ENCODE results near the gene MYRIP.
"Not testable (repeated sequence)": the region's sequence is repeated elsewhere in the genome, so short reads cannot be mapped to it uniquely, and the experiment has no call there.

Gene MYRIP

GRCh38 chr3:40021338-40021737 lies 211.9 kb downstream of the MYRIP start:
- Histone ChIP-seq H3K27ac (no peak overlapping the region), H3K4me3 (no peak overlapping the region), H3K9me3 (ENCODE audit: low read depth, low read length) (no peaks in the 10 kb centered on the region), H3K36me3 (ENCODE audit: insufficient read depth, low read length) (no peaks in the 10 kb centered on the region), H3K9ac (ENCODE audit: insufficient read length) (no peak overlapping the region)
- DNase-seq (ENCODE audit: low read depth, low spot score): no peak
- no peak for TF ChIP-seq FOXP2 (optimal IDR thresholded peaks at IDR 0.05; ENCODE audit: control extremely low read depth, extremely low read length, insufficient read depth)
- TF ChIP-seq EZH2 (IDR thresholded peaks at IDR 0.05): no peak

- TF ChIP-seq EZH2 (IDR thresholded peaks at IDR 0.05) (no peak), FOXP2 (optimal IDR thresholded peaks at IDR 0.05; ENCODE audit: control extremely low read depth, extremely low read length, insufficient read depth) (no peak), POLR2AphosphoS5 (IDR thresholded peaks at IDR 0.05; ENCODE audit: borderline replicate concordance, low read depth, low read length) (no peak)
- Histone ChIP-seq H3K9me3 (ENCODE audit: low read depth, low read length) (no peaks in the 10 kb centered on the region), H3K4me3 (no peak overlapping the region), H3K27ac (no peak overlapping the region), H3K9ac (ENCODE audit: insufficient read length) (no peak overlapping the region), H3K36me3 (ENCODE audit: insufficient read depth, low read length) (no peaks in the 10 kb centered on the region)
- no peak for DNase-seq (ENCODE audit: low read depth, low spot score)
Observed at GRCh38 chr3:40022297-40022827, 213.0 kb downstream of the MYRIP start.

- no peaks in the 10 kb centered on the region for H3K36me3 ChIP-seq (ENCODE audit: insufficient read depth, low read length)
- no peak overlapping the region for H3K27ac ChIP-seq
- no peak overlapping the region for H3K9ac ChIP-seq (ENCODE audit: insufficient read length)
- H3K4me3 ChIP-seq: no peak overlapping the region
- TF ChIP-seq FOXP2 (optimal IDR thresholded peaks at IDR 0.05; ENCODE audit: control extremely low read depth, extremely low read length, insufficient read depth) (no peak), POLR2AphosphoS5 (IDR thresholded peaks at IDR 0.05; ENCODE audit: borderline replicate concordance, low read depth, low read length) (no peak), EZH2 (IDR thresholded peaks at IDR 0.05) (no peak)
- no peaks in the 10 kb centered on the region for H3K9me3 ChIP-seq (ENCODE audit: low read depth, low read length)
- DNase-seq (ENCODE audit: low read depth, low spot score): no peak
Observed at GRCh38 chr3:40024526-40024925, 215.1 kb downstream of the MYRIP start.

GRCh38 chr3:40025892-40026291 lies 216.5 kb downstream of the MYRIP start:
- H3K27ac ChIP-seq; H3K4me3 ChIP-seq; H3K9ac ChIP-seq (ENCODE audit: insufficient read length); H3K36me3 ChIP-seq (ENCODE audit: insufficient read depth, low read length); DNase-seq (ENCODE audit: low read depth, low spot score); H3K9me3 ChIP-seq (ENCODE audit: low read depth, low read length): not testable (repeated sequence)

GRCh38 chr3:40035177-40035576 lies 225.8 kb downstream of the MYRIP start:
- Histone ChIP-seq H3K36me3 (ENCODE audit: insufficient read depth, low read length) (no peaks in the 10 kb centered on the region), H3K9ac (ENCODE audit: insufficient read length) (no peak overlapping the region), H3K4me3 (no peak overlapping the region), H3K9me3 (ENCODE audit: low read depth, low read length) (no peaks in the 10 kb centered on the region), H3K27ac (no peak overlapping the region)
- TF ChIP-seq POLR2AphosphoS5 (IDR thresholded peaks at IDR 0.05; ENCODE audit: borderline replicate concordance, low read depth, low read length) (no peak), EZH2 (IDR thresholded peaks at IDR 0.05) (no peak), FOXP2 (optimal IDR thresholded peaks at IDR 0.05; ENCODE audit: control extremely low read depth, extremely low read length, insufficient read depth) (no peak)
- no peak for DNase-seq (ENCODE audit: low read depth, low spot score)

- no peak overlapping the region for H3K4me3 ChIP-seq
- H3K27ac ChIP-seq: no peak overlapping the region
- no peaks in the 10 kb centered on the region for H3K9me3 ChIP-seq (ENCODE audit: low read depth, low read length)
- H3K36me3 ChIP-seq (ENCODE audit: insufficient read depth, low read length): no peaks in the 10 kb centered on the region
- TF ChIP-seq FOXP2 (optimal IDR thresholded peaks at IDR 0.05; ENCODE audit: control extremely low read depth, extremely low read length, insufficient read depth) (no peak), POLR2AphosphoS5 (IDR thresholded peaks at IDR 0.05; ENCODE audit: borderline replicate concordance, low read depth, low read length) (no peak), EZH2 (IDR thresholded peaks at IDR 0.05) (no peak)
- no peak overlapping the region for H3K9ac ChIP-seq (ENCODE audit: insufficient read length)
- no peak for DNase-seq (ENCODE audit: low read depth, low spot score)
Observed at GRCh38 chr3:40037582-40037981, 228.2 kb downstream of the MYRIP start.

GRCh38 chr3:40042752-40043443 lies 233.5 kb downstream of the MYRIP start:
- no peaks in the 10 kb centered on the region for H3K9me3 ChIP-seq (ENCODE audit: low read depth, low read length)
- no peak overlapping the region for H3K9ac ChIP-seq (ENCODE audit: insufficient read length)
- H3K4me3 ChIP-seq: no peak overlapping the region
- no peak overlapping the region for H3K27ac ChIP-seq
- TF ChIP-seq POLR2AphosphoS5 (IDR thresholded peaks at IDR 0.05; ENCODE audit: borderline replicate concordance, low read depth, low read length) (no peak), FOXP2 (optimal IDR thresholded peaks at IDR 0.05; ENCODE audit: control extremely low read depth, extremely low read length, insufficient read depth) (no peak), EZH2 (IDR thresholded peaks at IDR 0.05) (no peak)
- no peaks in the 10 kb centered on the region for H3K36me3 ChIP-seq (ENCODE audit: insufficient read depth, low read length)
- no peak for DNase-seq (ENCODE audit: low read depth, low spot score)

- TF ChIP-seq POLR2AphosphoS5 (IDR thresholded peaks at IDR 0.05; ENCODE audit: borderline replicate concordance, low read depth, low read length) (no peak), FOXP2 (optimal IDR thresholded peaks at IDR 0.05; ENCODE audit: control extremely low read depth, extremely low read length, insufficient read depth) (no peak), EZH2 (IDR thresholded peaks at IDR 0.05) (no peak)
- DNase-seq (ENCODE audit: low read depth, low spot score): no peak
Observed at GRCh38 chr3:40043444-40043755, 234.0 kb downstream of the MYRIP start.

GRCh38 chr3:40044487-40044886 lies 235.1 kb downstream of the MYRIP start:
- Histone ChIP-seq H3K4me3 (no peak overlapping the region), H3K9me3 (ENCODE audit: low read depth, low read length) (no peaks in the 10 kb centered on the region), H3K36me3 (ENCODE audit: insufficient read depth, low read length) (no peaks in the 10 kb centered on the region), H3K9ac (ENCODE audit: insufficient read length) (no peak overlapping the region), H3K27ac (no peak overlapping the region)
- TF ChIP-seq FOXP2 (optimal IDR thresholded peaks at IDR 0.05; ENCODE audit: control extremely low read depth, extremely low read length, insufficient read depth) (no peak), EZH2 (IDR thresholded peaks at IDR 0.05) (no peak)
- no peak for DNase-seq (ENCODE audit: low read depth, low spot score)

More at GRCh38 chr3:40043444-40043755, 234.0 kb downstream of the MYRIP start:
- no peak overlapping the region for H3K4me3 ChIP-seq
- H3K9me3 ChIP-seq (ENCODE audit: low read depth, low read length): no peaks in the 10 kb centered on the region
- H3K27ac ChIP-seq: no peak overlapping the region
- H3K9ac ChIP-seq (ENCODE audit: insufficient read length): no peak overlapping the region
- no peaks in the 10 kb centered on the region for H3K36me3 ChIP-seq (ENCODE audit: insufficient read depth, low read length)
